HepG2 (cell line): ENCODE measurements around the gene OR10G2. TPM values are rescaled to one million over a fixed set of nuclear protein-coding genes. Genes with fewer than 3 reads are reported as not detected.

ENCODE experiments used
- ATAC-seq: fragments of 200-7000 bp; cut with Tn5 transposase; 3 replicates; pipeline ENCODE4 v1.9.1; 2020; ENCODE audit warnings: mild to moderate bottlenecking, moderate library complexity
- BruUV-seq: library from RNA; stranded (reverse); fragments of 400-500 nt; replicated peaks from 2 replicates; lab custom pipeline; 2021; lab: Mats Ljungman, UMichigan
- CTCF ChIA-PET: fragments of 300-600 bp; formaldehyde crosslinking; extraction: SDS; loops from one replicate; lab custom pipeline; 2021; ENCODE audit warnings: low total read pairs, inconsistent platforms, low intra/inter-chr PET ratio; lab: Yijun Ruan, JAX
- POLR2A ChIA-PET: fragments of 350-600 bp; sonication (Branson Sonifier 250); formaldehyde crosslinking; loops from one replicate; lab custom pipeline; 2020; ENCODE audit warnings: antibody characterized with exemption, inconsistent platforms; lab: Yijun Ruan, JAX
- DNase-seq: peaks from one replicate; pipeline ENCODE4 v3.0.0-alpha.2; 2015; ENCODE audit warnings: low spot score
- FAIRE-seq: peaks from 3 replicates; lab custom pipeline; 2011; peaks lifted over from hg19 to GRCh38; lab: Jason Lieb, UNC
- H2AFZ ChIP-seq: one replicate; pipeline ENCODE4 v1.6.1; 2011; ENCODE audit warnings: low read length, inconsistent platforms
- H3K27ac ChIP-seq: fragments of 300-600 bp; 3 replicates; pipeline ENCODE4 v1.8.0; 2011; ENCODE audit warnings: mixed run types, mild to moderate bottlenecking, mixed read lengths, low read length, inconsistent platforms; ENCODE audit not compliant: insufficient read depth; ENCODE audit errors: extremely low read length
- H3K27me3 ChIP-seq, 2 experiments: fragments of 200-600 bp in 1 of 2; 2 replicates in 1 of 2; 3 replicates in 1 of 2; pipeline versions ENCODE4 v1.6.0 to v1.8.0; 2011; ENCODE audit warnings: low read length in 2 of 2, mild to moderate bottlenecking in 2 of 2, moderate library complexity in 2 of 2, inconsistent platforms in 1 of 2; ENCODE audit not compliant: insufficient read depth in 2 of 2, control insufficient read depth in 1 of 2
- H3K36me3 ChIP-seq, 2 experiments: fragments of 200-600 bp in 1 of 2; replicated peaks in 1 of 2; 2 replicates in 1 of 2; 3 replicates in 1 of 2; pipeline versions ENCODE4 v1.5.1 to v1.8.0; 2011; ENCODE audit warnings: low read length in 2 of 2, inconsistent platforms in 1 of 2; ENCODE audit not compliant: insufficient read depth in 2 of 2, control insufficient read depth in 1 of 2
- H3K4me1 ChIP-seq: 2 replicates; pipeline ENCODE4 v1.5.1; 2012; ENCODE audit warnings: low read length, inconsistent platforms; ENCODE audit not compliant: insufficient read depth
- H3K4me2 ChIP-seq: 2 replicates; pipeline ENCODE4 v1.6.0; 2011; ENCODE audit warnings: low read depth, low read length, inconsistent platforms
- H3K4me3 ChIP-seq, 3 experiments: fragments of 200-600 bp in 1 of 3; sonication (generic), shearing (Covaris generic) in 1 of 3; replicated peaks in 1 of 3; 2 replicates each; pipeline ENCODE4 v1.5.1; 2011 to 2016; ENCODE audit warnings: low read length in 3 of 3, inconsistent platforms in 2 of 3, low read depth in 2 of 3, mild to moderate bottlenecking in 2 of 3, control low read depth in 1 of 3, mixed read lengths in 1 of 3; ENCODE audit not compliant: insufficient read depth in 1 of 3
- H3K79me2 ChIP-seq: one replicate; pipeline ENCODE4 v1.6.1; 2011; ENCODE audit warnings: low read length, inconsistent platforms; ENCODE audit not compliant: insufficient read depth
- H3K9ac ChIP-seq: 2 replicates; pipeline ENCODE4 v1.6.0; 2011; ENCODE audit warnings: mild to moderate bottlenecking, low read depth, low read length, inconsistent platforms; ENCODE audit not compliant: insufficient read depth
- H3K9me3 ChIP-seq: 2 replicates; pipeline ENCODE4 v1.5.1; 2012; ENCODE audit warnings: mild to moderate bottlenecking, low read length
- H4K20me1 ChIP-seq: 2 replicates; pipeline ENCODE4 v1.6.0; 2011; ENCODE audit warnings: inconsistent platforms, mild to moderate bottlenecking, low read length, moderate library complexity; ENCODE audit not compliant: insufficient read depth
- ATRX ChIP-seq: sonication (generic); formaldehyde crosslinking; IDR thresholded peaks from 2 replicates; pipeline ENCODE4 v1.4.0; 2020; ENCODE audit warnings: missing genetic modification reagents, borderline replicate concordance
- BATF2 ChIP-seq: sonication (generic); formaldehyde crosslinking; IDR thresholded peaks from 2 replicates; pipeline ENCODE4 v1.8.0; 2022; ENCODE audit warnings: mild to moderate bottlenecking, missing genetic modification reagents, moderate library complexity
- CHD4 ChIP-seq: fragments of 200-600 bp; sonication (generic); IDR thresholded peaks from 2 replicates; pipeline ENCODE4 v1.7.0; 2017; ENCODE audit warnings: mild to moderate bottlenecking, low read length, borderline replicate concordance
- GTF2F1 ChIP-seq: fragments of 150-350 bp; IDR thresholded peaks from 2 replicates; pipeline ENCODE4 v1.6.1; 2014; ENCODE audit warnings: low read length
- NFIC ChIP-seq: IDR thresholded peaks from 2 replicates; pipeline ENCODE4 v1.6.1; 2012; ENCODE audit warnings: mild to moderate bottlenecking, low read length, inconsistent platforms
- ONECUT2 ChIP-seq: sonication (generic); formaldehyde crosslinking; IDR thresholded peaks from 2 replicates; pipeline ENCODE4 v1.4.0; 2020; ENCODE audit warnings: missing genetic modification reagents
- PRPF4 ChIP-seq: fragments of 200-400 bp; formaldehyde crosslinking; IDR thresholded peaks from 2 replicates; pipeline ENCODE4 v1.6.1; 2016; ENCODE audit warnings: low read length, low read depth; ENCODE audit not compliant: poor library complexity, severe bottlenecking
- SETDB1 ChIP-seq: sonication (generic); formaldehyde crosslinking; IDR thresholded peaks from 2 replicates; pipeline ENCODE4 v1.5.1; 2020; ENCODE audit warnings: missing genetic modification reagents, mild to moderate bottlenecking, borderline replicate concordance
- SOX6 ChIP-seq, 2 experiments: fragments of 450-650 bp in 1 of 2; sonication (generic) in 1 of 2; formaldehyde crosslinking in 1 of 2; IDR thresholded peaks; 2 replicates each; pipeline versions ENCODE4 v1.4.0 to v1.6.1; 2017 to 2020; ENCODE audit warnings: antibody characterized with exemption in 1 of 2, mild to moderate bottlenecking in 1 of 2, missing genetic modification reagents in 1 of 2
- WIZ ChIP-seq: sonication (generic); formaldehyde crosslinking; IDR thresholded peaks from 2 replicates; pipeline ENCODE4 v1.5.1; 2020; ENCODE audit warnings: mild to moderate bottlenecking, missing genetic modification reagents
- ZBTB2 ChIP-seq: sonication (generic); formaldehyde crosslinking; IDR thresholded peaks from 2 replicates; pipeline ENCODE4 v1.8.0; 2022; ENCODE audit warnings: low read depth, missing genetic modification reagents
- ZNF180 ChIP-seq: sonication (generic); formaldehyde crosslinking; IDR thresholded peaks from 2 replicates; pipeline ENCODE4 v1.4.0; 2020; ENCODE audit warnings: low read depth, missing genetic modification reagents, borderline replicate concordance
- ZNF616 ChIP-seq: sonication (generic); formaldehyde crosslinking; IDR thresholded peaks from 2 replicates; pipeline ENCODE4 v1.5.0; 2020; ENCODE audit warnings: low read depth, mild to moderate bottlenecking, missing genetic modification reagents
- ZNF768 ChIP-seq: sonication (generic); formaldehyde crosslinking; IDR thresholded peaks from 2 replicates; pipeline ENCODE4 v1.4.0; 2020; ENCODE audit warnings: missing genetic modification reagents
- ZSCAN25 ChIP-seq: sonication (generic); formaldehyde crosslinking; IDR thresholded peaks from 2 replicates; pipeline ENCODE4 v1.8.0; 2022; ENCODE audit warnings: mild to moderate bottlenecking, missing genetic modification reagents
- WGBS: methylation state at CpG from one replicate; pipeline ENCODE4 v1.1.6; 2017; ENCODE audit warnings: low lambda C conversion rate; 5-methylcytosine and 5-hydroxymethylcytosine counted together
- in situ Hi-C: cut with HindIII; loops from 2 replicates; pipeline ENCODE4 v1.10.0; 2017; ENCODE audit warnings: low pct_unique_long_range_greater_than_20kb; ENCODE audit not compliant: extremely low pct_ligation_motif_present
- intact Hi-C: fragments of 100-400 bp; cut with micrococcal nuclease; formaldehyde crosslinking; loops from one replicate; pipeline ENCODE4 v1.10.0; 2022; ENCODE audit not compliant: unreplicated experiment
- polyA plus RNA-seq, 8 experiments: library from polyadenylated mRNA; depleted of rRNA in 3 of 8; stranded (reverse) in 7 of 8; unstranded in 1 of 8; fragments of >200 nt; fragmentation: Illumina TruSeq in 4 of 8; extraction: Trizol in 4 of 8; gene quantifications; 2 replicates each; pipeline versions ENCODE4 v1.2.1 to v1.2.3, GENCODE V29; 2011 to 2016; ENCODE audit warnings: low read depth in 4 of 8, missing spikeins in 1 of 8, mixed read lengths in 1 of 8; ENCODE audit not compliant: insufficient read depth in 1 of 8
- total RNA-seq, 5 experiments: library from RNA; depleted of rRNA; stranded (reverse); fragments of >200 nt; fragmentation: Illumina TruSeq; extraction: Trizol; gene quantifications; 2 replicates each; pipeline ENCODE4 v1.2.3, GENCODE V29; 2016; ENCODE audit warnings: low read depth in 1 of 5
- TF ChIP-seq, protein P1 (sequence below): IDR thresholded peaks from 2 replicates; pipeline ENCODE4 v1.6.1; 2016; ENCODE audit warnings: mild to moderate bottlenecking
- TF ChIP-seq, protein P2 (sequence below): IDR thresholded peaks from 2 replicates; pipeline ENCODE4 v1.6.1; 2016; ENCODE audit warnings: missing compliant biosample characterization, missing genetic modification reagents, borderline replicate concordance

OR10G2 gene
- total and polyA plus RNA-seq, 2 of the 13 experiments (the other 11 are each of a cell fraction or from before 2014, with no cell fraction given): not detected

DNA sequence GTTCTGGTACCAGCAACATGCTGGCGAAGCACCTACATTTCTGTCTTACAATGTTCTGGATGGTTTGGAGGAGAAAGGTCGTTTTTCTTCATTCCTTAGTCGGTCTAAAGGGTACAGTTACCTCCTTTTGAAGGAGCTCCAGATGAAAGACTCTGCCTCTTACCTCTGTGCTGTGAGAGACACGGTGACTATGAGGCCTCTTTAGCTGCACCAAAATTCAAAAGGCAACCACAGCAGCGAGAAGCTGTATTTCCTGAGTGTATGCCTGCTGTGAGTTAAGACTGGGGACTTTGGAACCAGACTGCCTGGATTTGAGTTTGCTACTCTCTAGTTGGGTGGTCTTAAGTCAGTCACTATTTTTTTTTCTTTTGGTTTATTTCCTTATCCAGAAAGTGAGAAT lies 8.7 kb upstream of the OR10G2 start:
- no peak for TF ChIP-seq ZNF616 (CRISPR knock-in tag)
- TF ChIP-seq ONECUT2 (CRISPR knock-in tag): no peak
- TF ChIP-seq, protein P1, sequence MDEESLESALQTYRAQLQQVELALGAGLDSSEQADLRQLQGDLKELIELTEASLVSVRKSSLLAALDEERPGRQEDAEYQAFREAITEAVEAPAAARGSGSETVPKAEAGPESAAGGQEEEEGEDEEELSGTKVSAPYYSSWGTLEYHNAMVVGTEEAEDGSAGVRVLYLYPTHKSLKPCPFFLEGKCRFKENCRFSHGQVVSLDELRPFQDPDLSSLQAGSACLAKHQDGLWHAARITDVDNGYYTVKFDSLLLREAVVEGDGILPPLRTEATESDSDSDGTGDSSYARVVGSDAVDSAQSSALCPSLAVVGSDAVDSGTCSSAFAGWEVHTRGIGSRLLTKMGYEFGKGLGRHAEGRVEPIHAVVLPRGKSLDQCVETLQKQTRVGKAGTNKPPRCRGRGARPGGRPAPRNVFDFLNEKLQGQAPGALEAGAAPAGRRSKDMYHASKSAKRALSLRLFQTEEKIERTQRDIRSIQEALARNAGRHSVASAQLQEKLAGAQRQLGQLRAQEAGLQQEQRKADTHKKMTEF (CRISPR knock-in tag): no peak
- TF ChIP-seq, protein P2, sequence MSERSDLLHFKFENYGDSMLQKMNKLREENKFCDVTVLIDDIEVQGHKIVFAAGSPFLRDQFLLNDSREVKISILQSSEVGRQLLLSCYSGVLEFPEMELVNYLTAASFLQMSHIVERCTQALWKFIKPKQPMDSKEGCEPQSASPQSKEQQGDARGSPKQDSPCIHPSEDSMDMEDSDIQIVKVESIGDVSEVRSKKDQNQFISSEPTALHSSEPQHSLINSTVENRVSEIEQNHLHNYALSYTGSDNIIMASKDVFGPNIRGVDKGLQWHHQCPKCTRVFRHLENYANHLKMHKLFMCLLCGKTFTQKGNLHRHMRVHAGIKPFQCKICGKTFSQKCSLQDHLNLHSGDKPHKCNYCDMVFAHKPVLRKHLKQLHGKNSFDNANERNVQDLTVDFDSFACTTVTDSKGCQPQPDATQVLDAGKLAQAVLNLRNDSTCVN (CRISPR knock-in tag): no peak
- no peak for TF ChIP-seq ZNF768 (CRISPR knock-in tag)
- no peak for TF ChIP-seq WIZ
- TF ChIP-seq CHD4: no peak
- TF ChIP-seq ATRX (CRISPR knock-in tag): no peak
- no peak for TF ChIP-seq ZSCAN25 (CRISPR knock-in tag)
- no peak for TF ChIP-seq SOX6 (IDR thresholded peaks at IDR 0.05)
- TF ChIP-seq SOX6 (CRISPR knock-in tag; IDR thresholded peaks at IDR 0.05): no peak
- no peak for TF ChIP-seq ZNF180 (CRISPR knock-in tag)
- TF ChIP-seq SETDB1 (CRISPR knock-in tag): no peak
- no peak for TF ChIP-seq PRPF4
- TF ChIP-seq BATF2 (CRISPR knock-in tag): no peak
- no peak for TF ChIP-seq GTF2F1
- no peak for TF ChIP-seq NFIC
- TF ChIP-seq ZBTB2: no peak
- ChIA-PET POLR2A (no interaction called here), CTCF (no interaction called here)
- H3K9ac ChIP-seq: no peak overlapping the region
- no peaks in the 10 kb centered on the region for H3K4me1 ChIP-seq
- no peak; the same call in 2 of the 3 replicates for ATAC-seq
- H4K20me1 ChIP-seq: no peaks in the 10 kb centered on the region
- no TSS peak for BruUV-seq
- H3K4me2 ChIP-seq: no peak overlapping the region
- in situ Hi-C loops (no loop called here), intact Hi-C loops (no loop called here)
- no peak overlapping the region for H2AFZ ChIP-seq
- WGBS: 12% methylated on average over 5 of the region's 5 CpGs
- FAIRE-seq: no peak
- peaks cover 0 to 8% of the 10 kb centered on the region in 2 experiments; a peak in 2 of 5 replicates for H3K27me3 ChIP-seq
- H3K9me3 ChIP-seq: no peaks in the 10 kb centered on the region
- DNase-seq: no peak
- no peaks in the 10 kb centered on the region for H3K36me3 ChIP-seq
- no peaks in the 10 kb centered on the region for H3K79me2 ChIP-seq
- H3K4me3 ChIP-seq: no peak overlapping the region
- no peak overlapping the region for H3K27ac ChIP-seq
